Keratinocyte (primary cell): ENCODE results near the gene CASK.

ENCODE experiments used
- EZH2 ChIP-seq: IDR thresholded peaks from one replicate; pipeline ENCODE4 v1.6.1; 2012; ENCODE audit warnings: inconsistent platforms, mild to moderate bottlenecking, low read length, moderate library complexity
- TF ChIP-seq, protein P1 (sequence below), 3 experiments: IDR thresholded peaks in 1 of 3; conservative IDR thresholded peaks in 1 of 3; optimal IDR thresholded peaks in 1 of 3; 2 replicates in 2 of 3; 3 replicates in 1 of 3; pipeline versions ENCODE3 to v1.5.1; 2011; ENCODE audit warnings: low read length in 3 of 3, mild to moderate bottlenecking in 3 of 3, moderate library complexity in 2 of 3, control low read depth in 1 of 3, inconsistent platforms in 1 of 3; ENCODE audit not compliant: insufficient read depth in 2 of 3; ENCODE audit errors: extremely low read depth in 1 of 3

DNA sequence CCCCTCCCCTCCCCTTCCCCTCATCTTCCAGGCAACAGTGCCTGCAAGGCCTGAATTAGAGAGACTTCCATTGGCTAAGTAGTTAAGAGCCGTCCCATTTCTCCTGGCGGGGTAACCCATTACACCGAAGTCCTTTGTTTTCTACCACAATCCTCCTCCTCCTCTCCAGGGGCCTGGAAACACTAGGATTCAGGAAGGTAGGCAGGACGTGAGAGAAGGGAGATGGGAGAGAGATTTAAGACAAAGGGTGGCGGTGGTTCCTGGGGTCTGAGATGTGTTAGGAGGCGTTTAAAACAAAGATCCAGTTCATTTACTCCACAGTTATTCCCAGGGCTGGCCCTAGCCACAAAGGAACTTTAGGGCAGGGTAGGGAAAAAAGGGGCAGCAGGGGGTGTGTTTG is 448.2 kb downstream of the CASK start:
- TF ChIP-seq, protein P1, sequence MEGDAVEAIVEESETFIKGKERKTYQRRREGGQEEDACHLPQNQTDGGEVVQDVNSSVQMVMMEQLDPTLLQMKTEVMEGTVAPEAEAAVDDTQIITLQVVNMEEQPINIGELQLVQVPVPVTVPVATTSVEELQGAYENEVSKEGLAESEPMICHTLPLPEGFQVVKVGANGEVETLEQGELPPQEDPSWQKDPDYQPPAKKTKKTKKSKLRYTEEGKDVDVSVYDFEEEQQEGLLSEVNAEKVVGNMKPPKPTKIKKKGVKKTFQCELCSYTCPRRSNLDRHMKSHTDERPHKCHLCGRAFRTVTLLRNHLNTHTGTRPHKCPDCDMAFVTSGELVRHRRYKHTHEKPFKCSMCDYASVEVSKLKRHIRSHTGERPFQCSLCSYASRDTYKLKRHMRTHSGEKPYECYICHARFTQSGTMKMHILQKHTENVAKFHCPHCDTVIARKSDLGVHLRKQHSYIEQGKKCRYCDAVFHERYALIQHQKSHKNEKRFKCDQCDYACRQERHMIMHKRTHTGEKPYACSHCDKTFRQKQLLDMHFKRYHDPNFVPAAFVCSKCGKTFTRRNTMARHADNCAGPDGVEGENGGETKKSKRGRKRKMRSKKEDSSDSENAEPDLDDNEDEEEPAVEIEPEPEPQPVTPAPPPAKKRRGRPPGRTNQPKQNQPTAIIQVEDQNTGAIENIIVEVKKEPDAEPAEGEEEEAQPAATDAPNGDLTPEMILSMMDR (optimal IDR thresholded peaks at IDR 0.05 in 1 of 3, IDR thresholded peaks at IDR 0.05 in 1 of 3, conservative IDR thresholded peaks at IDR 0.05 in 1 of 3; ENCODE audit: extremely low read depth in 1 of 3, insufficient read depth in 2 of 3, low read length in 3 of 3), result no peak
- TF ChIP-seq EZH2, result no peak
